ENCODE results near the gene CDKN1A.

CDKN1A gene

DNA sequence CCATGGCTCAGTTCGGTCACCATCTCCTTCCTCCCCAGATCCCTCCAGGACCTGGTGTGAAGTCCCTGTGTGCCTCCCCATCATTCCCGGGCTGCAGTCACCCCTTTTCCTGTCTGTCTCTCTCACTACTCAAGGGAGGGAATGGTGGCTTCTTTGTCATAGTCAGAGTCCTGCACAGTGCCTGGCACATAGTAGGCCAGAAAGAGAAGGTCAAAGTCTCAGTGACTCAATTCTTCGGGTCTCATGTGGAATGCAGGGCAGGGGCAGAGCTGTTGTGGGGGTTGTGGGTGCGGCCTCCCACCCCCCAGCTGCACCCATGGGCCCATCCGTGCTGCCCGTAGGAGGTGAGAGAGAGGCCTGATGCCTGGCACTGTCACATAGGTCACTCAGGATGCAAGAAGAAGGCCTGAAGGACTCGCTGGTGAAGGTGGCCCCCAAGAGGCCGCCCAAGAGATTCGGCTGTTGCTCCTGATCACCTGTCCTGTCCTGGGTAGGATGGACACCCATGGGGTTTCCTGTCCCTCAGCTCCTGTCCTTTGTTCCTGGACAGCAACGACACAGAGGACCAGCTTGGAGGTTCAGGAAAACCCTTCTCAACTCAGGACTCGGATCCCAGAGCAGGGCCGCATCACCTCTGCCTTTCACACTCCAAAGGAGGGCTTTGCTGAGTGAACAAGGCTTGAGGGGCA lies 53.3 kb downstream of the CDKN1A start:
- no peak overlapping the region for H2AFZ ChIP-seq (ENCODE audit: low read length)
- H3K4me3 ChIP-seq (ENCODE audit: low read depth, low read length, poor library complexity, severe bottlenecking): no peak overlapping the region
- H3F3A ChIP-seq (ENCODE audit: insufficient read depth, low read length): no peaks in the 10 kb centered on the region
- no peaks in the 10 kb centered on the region for H3K9me2 ChIP-seq (ENCODE audit: low read depth, low read length)
- H3K27me3 ChIP-seq (ENCODE audit: insufficient read depth, low read length): 0 out of 2 replicates have a peak, but pooled peaks cover 3% of the 10 kb centered on the region
- peaks cover 10% of the 10 kb centered on the region for H3K4me1 ChIP-seq (ENCODE audit: insufficient read depth, low read length, severe bottlenecking)
- H3K27ac ChIP-seq (ENCODE audit: low read depth, low read length, poor library complexity, severe bottlenecking): no peak overlapping the region
- no peaks in the 10 kb centered on the region for H4K20me1 ChIP-seq (ENCODE audit: insufficient read depth, low read length)
- H3K9ac ChIP-seq (ENCODE audit: low read length): no peak overlapping the region
- no peak overlapping the region for H3K4me2 ChIP-seq (ENCODE audit: low read length)
- TF ChIP-seq EZH2 (IDR thresholded peaks at IDR 0.05; ENCODE audit: borderline replicate concordance, low read length): no peak
- TF ChIP-seq CTCF (IDR thresholded peaks at IDR 0.05; ENCODE audit: low read length): no peak
- H3K79me2 ChIP-seq (ENCODE audit: insufficient read depth, low read length): no peaks in the 10 kb centered on the region
- H3K9me3 ChIP-seq (ENCODE audit: low read length): no peaks in the 10 kb centered on the region
- H3K36me3 ChIP-seq (ENCODE audit: insufficient read depth, low read length): no peaks in the 10 kb centered on the region

DNA sequence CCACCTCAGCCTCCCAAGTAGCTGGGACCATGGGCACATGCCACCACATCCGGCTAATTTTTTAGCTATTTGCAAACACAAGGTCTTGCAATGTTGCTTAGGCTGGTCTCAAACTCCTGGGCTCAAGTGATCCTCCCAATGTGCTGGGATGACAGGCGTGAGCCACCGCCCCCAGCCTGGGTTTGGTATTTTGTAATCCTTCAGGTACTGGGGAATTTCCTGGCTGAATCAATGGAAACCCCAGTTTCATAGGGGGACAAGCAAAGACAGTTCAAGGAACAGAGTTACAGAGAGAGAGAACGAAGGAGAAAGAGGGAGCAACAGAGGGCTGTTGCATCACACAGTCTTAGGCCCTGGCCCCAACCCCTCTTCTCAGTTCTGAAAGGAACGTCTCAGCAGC lies 54.8 kb downstream of the CDKN1A start:
- no peaks in the 10 kb centered on the region for H4K20me1 ChIP-seq (ENCODE audit: insufficient read depth, low read length)

GRCh38 chr6:36734486-36735060 lies 56.1 kb downstream of the CDKN1A start:
- no peaks in the 10 kb centered on the region for H3K9me3 ChIP-seq (ENCODE audit: low read length)
- H2AFZ ChIP-seq (ENCODE audit: low read length): no peak overlapping the region
- peaks cover 10% of the 10 kb centered on the region for H3K4me1 ChIP-seq (ENCODE audit: insufficient read depth, low read length, severe bottlenecking)
- TF ChIP-seq CTCF (IDR thresholded peaks at IDR 0.05; ENCODE audit: low read length) (no peak), EZH2 (IDR thresholded peaks at IDR 0.05; ENCODE audit: borderline replicate concordance, low read length) (no peak)
- no peak overlapping the region for H3K9ac ChIP-seq (ENCODE audit: low read length)
- no peaks in the 10 kb centered on the region for H3F3A ChIP-seq (ENCODE audit: insufficient read depth, low read length)
- H3K9me2 ChIP-seq (ENCODE audit: low read depth, low read length): no peaks in the 10 kb centered on the region
- H3K27me3 ChIP-seq (ENCODE audit: insufficient read depth, low read length): 0 out of 2 replicates have a peak, but pooled peaks cover 3% of the 10 kb centered on the region
- no peaks in the 10 kb centered on the region for H4K20me1 ChIP-seq (ENCODE audit: insufficient read depth, low read length)
- H3K4me3 ChIP-seq (ENCODE audit: low read depth, low read length, poor library complexity, severe bottlenecking): no peak overlapping the region
- H3K27ac ChIP-seq (ENCODE audit: low read depth, low read length, poor library complexity, severe bottlenecking): no peak overlapping the region
- H3K4me2 ChIP-seq (ENCODE audit: low read length): no peak overlapping the region; the same call in 1 of the 2 replicates
- H3K36me3 ChIP-seq (ENCODE audit: insufficient read depth, low read length): no peaks in the 10 kb centered on the region
- no peaks in the 10 kb centered on the region for H3K79me2 ChIP-seq (ENCODE audit: insufficient read depth, low read length)

More for the DNA sequence above, 54.8 kb downstream of the CDKN1A start:
- Histone ChIP-seq H2AFZ (ENCODE audit: low read length) (no peak overlapping the region), H3K4me2 (ENCODE audit: low read length) (no peak overlapping the region), H3K27ac (ENCODE audit: low read depth, low read length, poor library complexity, severe bottlenecking) (no peak overlapping the region), H3K27me3 (ENCODE audit: insufficient read depth, low read length) (0 out of 2 replicates have a peak, but pooled peaks cover 3% of the 10 kb centered on the region), H3K9me3 (ENCODE audit: low read length) (no peaks in the 10 kb centered on the region), H3K4me3 (ENCODE audit: low read depth, low read length, poor library complexity, severe bottlenecking) (no peak overlapping the region), H3K36me3 (ENCODE audit: insufficient read depth, low read length) (no peaks in the 10 kb centered on the region), H3K4me1 (ENCODE audit: insufficient read depth, low read length, severe bottlenecking) (peaks cover 10% of the 10 kb centered on the region), H3F3A (ENCODE audit: insufficient read depth, low read length) (no peaks in the 10 kb centered on the region), H3K79me2 (ENCODE audit: insufficient read depth, low read length) (no peaks in the 10 kb centered on the region), H3K9ac (ENCODE audit: low read length) (no peak overlapping the region), H3K9me2 (ENCODE audit: low read depth, low read length) (no peaks in the 10 kb centered on the region)
- TF ChIP-seq CTCF (IDR thresholded peaks at IDR 0.05; ENCODE audit: low read length): no peak
- no peak for TF ChIP-seq EZH2 (IDR thresholded peaks at IDR 0.05; ENCODE audit: borderline replicate concordance, low read length)
